SK-MEL-5 (cell line): Measurements from ENCODE around the gene THUMPD1. TPM values are rescaled to one million over a fixed set of nuclear protein-coding genes. Genes with fewer than 3 reads are reported as not detected.
"Not testable (repeated sequence)": the region's sequence is repeated elsewhere in the genome, so short reads cannot be mapped to it uniquely, and the experiment has no call there.

Experiments used
- DNase-seq: peaks from one replicate; pipeline ENCODE4 v3.0.0-alpha.2; 2016; ENCODE audit warnings: low read depth, low spot score
- in situ Hi-C: cut with HindIII; loops from 2 replicates; pipeline ENCODE4 v1.10.0; 2016; ENCODE audit warnings: low sequenced_read_pairs, high pct_unique_total_duplicates, low pct_unique_long_range_greater_than_20kb
- small RNA-seq, 2 experiments: library from RNA; depleted of rRNA; stranded (forward); fragments of <200 nt; gene quantifications; one replicate each; pipeline ENCODE3, GENCODE V24; 2014
- total RNA-seq: library from RNA; depleted of rRNA; stranded (reverse); fragments of >200 nt; shearing (Covaris generic); gene quantifications from 2 replicates; pipeline ENCODE4 v1.2.3, GENCODE V29; 2014; rRNA removed

Gene THUMPD1
- total RNA-seq, 1 experiment from 2014 or later = 31.9 TPM

DNA sequence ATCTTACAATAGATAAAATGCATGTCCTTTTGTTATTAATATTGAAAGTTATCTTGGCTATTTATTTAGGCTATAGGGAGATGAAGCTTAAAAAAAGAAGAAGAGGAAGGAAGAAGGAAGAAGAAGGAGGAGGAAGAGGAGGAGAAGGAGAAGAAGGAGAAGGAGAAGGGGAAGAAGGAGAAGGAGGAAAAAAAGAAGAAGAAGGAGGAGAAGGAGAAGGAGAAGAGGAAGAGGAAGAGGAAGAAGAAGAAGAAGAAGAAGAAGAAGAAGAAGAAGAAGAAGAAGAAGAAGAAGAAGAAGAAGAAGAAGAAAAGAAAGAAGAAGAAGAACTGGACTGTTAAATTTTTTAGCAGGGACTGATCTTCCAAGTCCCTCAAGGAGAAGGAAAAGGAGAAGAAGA is 23.9 kb downstream of the THUMPD1 start:
- DNase-seq, in situ Hi-C loops: not testable (repeated sequence)

DNA sequence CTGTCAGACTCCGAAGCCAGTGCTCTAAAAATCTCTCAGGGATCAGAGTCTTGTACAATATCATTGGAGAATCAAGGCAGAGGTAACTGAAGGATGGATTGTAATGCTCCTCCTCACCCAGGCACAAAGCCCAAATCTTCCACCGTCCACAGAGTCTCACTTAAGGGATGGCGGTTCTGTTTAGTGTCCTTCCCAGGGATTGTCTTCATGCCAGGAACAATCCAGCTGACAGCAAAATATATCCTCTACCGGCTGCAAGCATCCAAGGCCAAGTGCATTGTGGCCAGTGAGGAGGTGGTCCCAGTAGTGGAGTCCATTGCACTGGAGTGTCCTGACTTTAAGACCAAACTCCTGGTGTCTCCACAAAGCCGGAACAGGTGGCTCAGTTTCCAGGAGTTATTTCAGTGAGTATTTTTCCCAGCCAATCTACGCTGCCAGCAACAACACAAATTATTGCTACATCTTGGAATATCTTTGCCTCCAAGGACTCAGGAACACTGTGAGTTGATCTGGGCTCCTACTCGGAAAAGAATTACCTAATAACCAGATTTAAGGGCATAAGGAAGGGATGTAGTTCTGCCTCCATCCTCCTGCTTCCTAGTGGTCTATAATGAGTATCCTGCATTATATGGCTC is 30.2 kb downstream of the THUMPD1 start:
- in situ Hi-C loops = no loop called here

DNA sequence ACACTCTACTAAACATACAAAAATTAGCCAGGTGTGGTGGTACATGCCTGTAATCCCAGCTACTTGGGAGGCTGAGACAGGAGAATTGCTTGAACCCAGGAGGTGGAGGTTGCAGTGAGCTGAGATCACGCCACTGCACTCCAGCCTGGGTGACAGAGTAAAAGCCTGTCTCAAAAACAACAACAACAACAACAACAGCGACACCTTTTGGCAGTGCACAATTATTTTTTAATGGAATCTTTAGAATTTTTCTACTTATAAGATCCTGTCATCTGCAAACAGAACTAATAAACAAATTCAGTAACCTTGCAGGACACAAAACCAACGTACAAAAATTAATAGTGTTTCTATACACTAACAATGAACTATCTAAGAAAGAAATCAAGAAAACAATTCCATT is 33.5 kb downstream of the THUMPD1 start:
- in situ Hi-C loops = not testable (repeated sequence)
- DNase-seq = peak; percentile 54

More for the DNA sequence above, 30.2 kb downstream of the THUMPD1 start:
- DNase-seq = no peak

DNA sequence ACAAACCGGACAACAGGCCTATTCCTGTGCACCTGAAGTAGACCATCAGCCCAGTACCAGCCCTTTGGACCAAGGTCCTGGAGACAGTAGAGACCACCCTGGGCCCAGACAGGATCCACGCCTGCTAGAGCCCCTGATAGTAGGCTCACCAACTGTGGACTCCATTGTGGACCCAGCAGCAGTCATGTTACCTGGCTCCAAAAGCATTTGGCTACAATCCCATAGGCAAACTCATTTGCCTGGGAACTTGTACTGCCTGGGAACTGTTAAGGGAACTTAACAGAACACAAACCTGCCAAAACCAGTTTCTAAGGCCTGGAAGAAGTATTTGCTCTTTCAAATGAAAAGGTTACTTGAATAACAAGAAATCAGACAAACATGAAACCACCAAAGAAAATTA is 34.2 kb downstream of the THUMPD1 start:
- in situ Hi-C loops = no loop called here
- no peak for DNase-seq

DNA sequence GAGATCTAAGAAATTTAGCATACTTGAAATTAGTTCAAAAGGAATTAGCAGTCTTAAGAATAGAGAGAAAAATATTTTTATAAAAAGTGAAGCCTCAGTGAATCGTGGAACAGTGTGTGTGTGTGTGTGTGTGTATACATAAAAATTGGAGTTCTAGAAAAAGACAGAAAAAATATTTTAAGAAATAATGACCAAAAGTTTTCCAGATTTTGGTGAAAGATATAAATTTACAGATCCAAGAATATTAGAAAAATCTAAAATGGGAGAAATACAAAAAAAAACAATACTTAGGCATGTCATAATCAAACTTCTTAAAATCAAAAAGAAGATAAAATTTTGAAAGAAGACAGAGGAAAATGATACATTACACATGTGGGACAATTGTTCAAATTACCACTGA is 35.6 kb downstream of the THUMPD1 start:
- in situ Hi-C loops, DNase-seq: not testable (repeated sequence)

DNA sequence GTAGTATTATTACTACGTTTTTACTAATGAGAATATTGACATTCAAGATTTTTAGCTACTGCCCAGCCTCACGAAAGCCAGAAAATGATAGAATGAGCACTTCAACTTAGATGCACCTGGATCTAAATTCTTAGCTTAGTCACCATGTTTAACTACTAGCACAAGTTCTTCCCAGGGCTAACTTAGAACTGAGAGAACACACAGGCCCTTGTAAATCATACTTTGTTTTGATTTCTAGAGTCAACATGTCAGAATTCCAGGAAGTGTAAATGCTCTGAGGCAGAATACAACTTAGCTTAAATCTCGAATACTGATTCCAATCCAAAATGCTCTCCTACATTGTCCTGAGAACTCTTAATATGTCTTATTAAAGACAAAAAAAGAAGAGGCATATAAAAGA is 37.3 kb downstream of the THUMPD1 start:
- in situ Hi-C loops = no loop called here
- DNase-seq = no peak

DNA sequence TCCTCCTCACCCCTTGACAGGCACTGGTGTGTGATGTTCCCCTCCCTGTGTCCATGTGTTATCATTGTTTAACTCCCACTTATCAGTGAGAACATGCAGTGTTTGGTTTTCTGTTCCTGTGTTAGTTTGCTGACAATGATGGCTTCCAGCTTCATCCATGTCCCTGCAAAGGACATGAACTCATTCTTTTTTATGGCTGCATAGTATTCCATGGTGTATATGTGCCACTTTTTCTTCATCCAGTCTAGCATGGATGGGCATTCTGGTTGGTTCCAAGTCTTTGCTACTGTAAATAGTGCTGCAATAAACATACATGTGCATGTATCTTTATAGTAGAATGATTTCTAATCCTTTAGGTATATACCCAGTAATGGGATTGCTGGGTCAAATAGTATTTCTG is 39.9 kb downstream of the THUMPD1 start:
- in situ Hi-C loops = not testable (repeated sequence)

DNA sequence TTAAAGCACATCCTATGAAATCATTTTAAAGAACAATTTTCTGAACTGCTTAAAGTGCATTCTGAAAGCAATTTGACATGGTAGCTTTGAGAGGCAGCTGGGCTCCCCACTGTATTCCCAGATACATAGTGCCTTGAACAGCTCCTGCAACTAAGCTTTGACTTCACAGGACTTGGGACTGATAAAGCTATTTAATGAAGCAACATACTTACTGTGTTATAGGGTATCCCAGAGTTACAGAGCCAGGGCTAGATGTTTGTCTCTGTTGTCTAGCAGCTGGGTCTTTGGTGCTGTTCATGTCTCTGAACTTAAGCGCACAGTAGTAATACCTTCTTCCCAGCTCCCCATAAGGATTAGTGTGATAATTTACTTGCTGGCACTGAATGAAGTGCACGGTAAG is 45.0 kb downstream of the THUMPD1 start:
- DNase-seq = no peak
- in situ Hi-C loops = no loop called here

More for the DNA sequence above, 39.9 kb downstream of the THUMPD1 start:
- not testable (repeated sequence) for DNase-seq

DNA sequence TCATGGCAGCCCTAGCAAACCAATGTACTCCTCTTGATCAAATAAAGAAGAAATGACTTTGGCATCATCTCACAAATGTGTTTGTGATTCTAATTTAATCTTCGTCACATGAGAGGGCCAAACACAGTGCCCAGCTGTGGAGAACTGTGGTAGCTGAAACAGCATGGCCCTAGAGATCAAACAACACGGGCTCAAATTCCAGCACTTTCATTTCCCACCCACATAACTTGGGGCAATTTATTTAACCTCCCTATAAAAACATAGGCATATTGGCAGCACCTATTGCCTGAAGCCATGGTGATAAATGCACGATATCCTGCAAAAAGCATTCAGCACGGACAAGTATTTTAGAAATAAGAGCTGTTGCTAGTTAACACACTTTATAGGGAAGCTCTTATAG is 46.6 kb downstream of the THUMPD1 start:
- no peak for DNase-seq
- in situ Hi-C loops = no loop called here

DNA sequence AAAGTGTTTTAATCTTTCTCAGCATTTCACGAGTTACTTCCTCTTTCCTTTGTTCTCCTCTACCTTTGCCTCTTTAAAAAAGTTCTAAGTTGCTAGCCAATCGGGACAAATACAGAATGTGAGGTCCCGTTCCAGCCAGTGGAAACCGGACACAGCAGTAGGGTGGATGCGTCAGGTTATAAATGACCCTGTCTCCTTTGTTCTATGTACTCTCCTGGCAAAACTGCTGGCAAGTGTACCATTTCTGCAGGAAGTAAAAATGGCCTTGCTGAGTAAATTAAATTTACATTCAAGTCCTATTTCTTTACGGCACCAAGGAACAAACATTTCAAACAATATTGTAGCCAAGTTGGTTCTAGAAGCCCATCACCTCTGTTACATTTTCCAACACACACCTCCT is 47.5 kb downstream of the THUMPD1 start:
- DNase-seq, in situ Hi-C loops: not testable (repeated sequence)

DNA sequence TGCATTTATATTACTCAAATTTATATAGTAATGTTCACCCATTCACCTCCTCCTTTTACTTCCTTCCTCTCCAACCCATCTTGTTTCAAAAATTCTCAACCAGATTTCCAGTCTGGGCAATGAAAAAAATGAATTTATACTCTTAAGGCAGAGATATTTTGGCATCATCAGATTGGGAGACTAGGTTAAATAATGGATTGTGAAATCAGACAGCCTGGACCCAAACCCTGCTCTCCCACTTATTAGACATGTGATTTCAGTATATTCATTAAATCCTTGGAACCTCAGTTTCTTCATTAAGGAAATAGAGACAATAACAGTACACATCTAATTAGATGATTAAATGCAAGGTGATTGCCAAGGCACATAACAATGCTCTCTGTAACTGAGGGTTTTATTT is 52.0 kb downstream of the THUMPD1 start:
- in situ Hi-C loops = no loop called here

DNA sequence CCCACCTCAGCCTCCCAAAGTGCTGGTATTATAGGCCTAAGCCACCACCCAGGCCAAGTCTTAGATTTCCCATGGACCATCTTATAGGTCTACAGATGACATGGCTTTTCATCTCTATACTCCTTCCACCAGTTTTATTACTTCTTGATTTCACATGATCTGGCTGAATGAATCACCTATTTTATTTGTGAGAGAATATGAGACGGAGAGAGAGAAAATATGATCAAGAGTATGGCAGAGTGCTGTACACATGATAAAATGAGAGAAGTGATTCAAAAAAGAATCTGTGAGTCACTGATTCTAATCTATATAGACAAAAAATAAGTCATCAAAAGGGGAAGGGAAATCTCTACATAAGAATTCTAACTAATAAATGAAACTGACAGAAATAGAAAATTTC is 57.8 kb downstream of the THUMPD1 start:
- DNase-seq = no peak
- in situ Hi-C loops = no loop called here

More for the DNA sequence above, 52.0 kb downstream of the THUMPD1 start:
- DNase-seq = no peak

Small RNAs within 50 kb of the gene (small RNA-seq; reads per million reads assigned to genes)
- 0.02 to 0.10 reads per million in 2 experiments for gene RNU6-944P

Other genes starting within 250 kb of the THUMPD1 start
- not detected in 2 replicates for gene ACSM2B, start 165.5 kb downstream of the THUMPD1 start, total RNA-seq
- not detected in 2 replicates for gene ACSM1, start 44.1 kb downstream of the THUMPD1 start, total RNA-seq
- gene ACSM3, start 22.2 kb upstream of the THUMPD1 start, total RNA-seq = 0.34 and 0.48 TPM in 2 replicates
- 21.2 and 29.0 TPM in 2 replicates for gene ERI2, start 64.7 kb upstream of the THUMPD1 start, total RNA-seq
- gene REXO5, start 64.7 kb upstream of the THUMPD1 start, total RNA-seq = 3.9 and 5.7 TPM in 2 replicates
- gene DCUN1D3, start 158.5 kb upstream of the THUMPD1 start, total RNA-seq = 6.2 and 6.9 TPM in 2 replicates
- gene LYRM1, start 159.0 kb upstream of the THUMPD1 start, total RNA-seq = 22.4 and 29.0 TPM in 2 replicates